ENCODE results near the gene TSPAN15.

TSPAN15 gene

DNA sequence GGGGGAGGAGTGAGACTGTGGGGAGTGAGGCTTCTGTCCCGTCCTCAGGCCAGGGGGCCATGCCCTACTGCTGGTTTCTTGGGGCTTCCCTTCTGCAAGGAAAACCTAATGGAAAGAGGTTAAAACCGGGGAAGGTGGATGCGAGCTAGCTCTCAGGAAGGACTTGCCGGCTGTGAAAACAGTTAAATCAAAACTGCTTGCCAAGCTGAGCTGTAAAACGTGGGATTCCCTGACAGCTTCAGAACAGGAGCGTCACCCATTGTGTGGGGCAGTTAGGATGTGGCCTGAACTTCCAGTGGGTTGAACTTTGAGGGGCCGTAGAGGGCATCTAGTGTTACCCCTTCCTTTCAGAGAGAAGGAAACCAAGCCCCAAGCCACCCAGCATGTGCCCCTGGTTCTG lies 13.1 kb downstream of the TSPAN15 start:
- DNase-seq (ENCODE audit: extremely low read depth in 1 of 2, low read depth in 1 of 2) = no peak

DNA sequence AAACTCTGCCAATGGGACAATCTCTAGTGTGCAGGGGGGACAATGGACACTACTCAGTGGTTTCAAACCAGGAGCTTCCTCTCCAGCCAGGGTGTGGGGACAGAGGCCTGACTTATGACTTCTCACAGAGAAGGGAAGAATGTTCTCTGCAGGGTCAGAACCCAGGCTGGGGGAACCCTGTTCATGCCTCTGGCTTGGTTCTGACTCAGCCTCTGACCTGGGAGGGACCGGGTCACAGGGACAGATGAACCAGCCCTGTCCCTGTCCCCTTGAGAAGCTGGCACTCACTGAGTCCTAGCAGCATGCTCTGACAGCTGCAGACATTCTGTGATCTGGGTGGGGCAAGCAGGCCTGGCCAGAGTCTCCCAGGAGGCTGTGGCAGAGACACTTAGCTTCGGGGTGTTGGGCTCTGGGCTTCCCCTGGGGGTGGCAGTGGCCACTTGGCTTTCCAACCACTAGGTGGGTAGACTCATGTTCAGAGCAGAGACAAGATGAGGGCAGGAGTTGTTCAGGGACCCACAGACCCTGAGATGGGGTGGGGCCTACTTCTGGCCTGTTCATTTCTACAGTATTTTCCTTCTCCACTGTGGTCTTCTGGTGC lies 13.6 kb downstream of the TSPAN15 start:
- DNase-seq (ENCODE audit: extremely low read depth in 1 of 2, low read depth in 1 of 2) = no peak

DNA sequence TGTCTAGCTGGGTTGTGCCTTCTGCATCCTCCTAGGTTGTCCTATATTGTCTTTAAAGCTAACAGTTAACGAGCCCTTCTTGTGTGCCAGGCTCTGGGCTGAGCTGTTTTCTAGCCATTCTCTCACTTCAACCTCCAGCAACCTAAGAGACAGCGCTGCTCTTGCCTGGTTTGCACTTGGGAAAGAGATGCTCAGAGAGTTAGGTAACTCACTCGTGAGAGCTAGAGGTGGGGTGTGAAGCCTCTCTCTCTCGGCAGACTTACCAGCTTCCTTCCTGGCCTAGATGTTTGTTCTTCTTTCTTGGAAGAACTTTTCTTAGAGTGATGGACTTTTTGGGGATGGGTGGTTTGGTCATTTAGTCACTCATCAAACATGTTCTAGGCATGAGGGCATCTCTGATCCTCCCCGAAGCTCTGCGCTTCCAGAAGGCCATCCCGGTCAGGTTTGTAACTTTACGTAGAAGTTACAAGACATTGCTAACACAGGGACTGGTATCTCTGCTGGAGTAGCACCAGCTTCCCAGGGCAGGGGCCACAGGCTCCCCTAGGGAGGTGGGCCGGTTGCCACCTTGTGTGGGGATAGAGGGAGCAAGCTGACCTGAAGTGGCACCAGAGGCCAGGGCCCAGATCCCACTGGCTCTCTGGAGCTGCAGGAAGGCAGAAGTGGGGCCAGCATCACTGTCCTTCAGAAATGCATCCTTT lies 14.3 kb downstream of the TSPAN15 start:
- DNase-seq (ENCODE audit: extremely low read depth in 1 of 2, low read depth in 1 of 2) = no peak

DNA sequence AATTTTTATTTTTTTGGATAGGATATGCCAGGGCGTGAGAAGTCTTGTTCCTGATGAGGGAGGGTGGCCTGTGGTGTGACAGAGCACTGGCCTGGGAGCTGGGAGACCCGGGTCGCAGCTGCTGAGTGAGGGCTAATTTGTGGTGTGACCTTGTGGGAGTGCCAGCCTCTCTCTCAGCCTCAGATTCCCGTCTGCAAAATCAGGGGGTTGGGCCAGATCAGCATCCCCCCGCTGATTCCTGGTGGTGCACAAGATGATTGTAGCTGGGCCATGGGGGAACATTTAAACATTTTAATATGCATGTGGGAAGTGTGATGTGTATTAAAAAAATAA lies 14.9 kb downstream of the TSPAN15 start:
- no peak for DNase-seq (ENCODE audit: extremely low read depth in 1 of 2, low read depth in 1 of 2)

DNA sequence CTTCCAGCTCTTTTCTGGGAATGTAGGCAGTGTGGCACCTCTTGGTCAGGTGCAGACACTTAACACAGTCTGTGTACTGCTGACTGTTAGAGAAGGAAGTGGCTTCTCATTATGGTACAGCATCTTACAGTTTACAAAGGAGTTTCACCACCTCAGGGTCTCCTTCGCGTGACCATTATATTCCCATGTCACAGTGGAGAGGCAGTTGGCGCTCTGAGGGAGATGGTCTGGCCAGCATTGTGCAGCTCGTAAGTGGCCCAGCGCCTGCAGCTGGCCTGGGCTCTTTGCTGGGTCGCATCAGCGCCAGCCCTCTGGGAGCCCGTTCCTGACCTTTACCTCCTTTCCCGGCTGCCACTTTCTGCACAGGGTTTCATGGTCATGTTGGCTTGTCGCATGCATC lies 15.4 kb downstream of the TSPAN15 start:
- no peak for DNase-seq (ENCODE audit: extremely low read depth in 1 of 2, low read depth in 1 of 2)

DNA sequence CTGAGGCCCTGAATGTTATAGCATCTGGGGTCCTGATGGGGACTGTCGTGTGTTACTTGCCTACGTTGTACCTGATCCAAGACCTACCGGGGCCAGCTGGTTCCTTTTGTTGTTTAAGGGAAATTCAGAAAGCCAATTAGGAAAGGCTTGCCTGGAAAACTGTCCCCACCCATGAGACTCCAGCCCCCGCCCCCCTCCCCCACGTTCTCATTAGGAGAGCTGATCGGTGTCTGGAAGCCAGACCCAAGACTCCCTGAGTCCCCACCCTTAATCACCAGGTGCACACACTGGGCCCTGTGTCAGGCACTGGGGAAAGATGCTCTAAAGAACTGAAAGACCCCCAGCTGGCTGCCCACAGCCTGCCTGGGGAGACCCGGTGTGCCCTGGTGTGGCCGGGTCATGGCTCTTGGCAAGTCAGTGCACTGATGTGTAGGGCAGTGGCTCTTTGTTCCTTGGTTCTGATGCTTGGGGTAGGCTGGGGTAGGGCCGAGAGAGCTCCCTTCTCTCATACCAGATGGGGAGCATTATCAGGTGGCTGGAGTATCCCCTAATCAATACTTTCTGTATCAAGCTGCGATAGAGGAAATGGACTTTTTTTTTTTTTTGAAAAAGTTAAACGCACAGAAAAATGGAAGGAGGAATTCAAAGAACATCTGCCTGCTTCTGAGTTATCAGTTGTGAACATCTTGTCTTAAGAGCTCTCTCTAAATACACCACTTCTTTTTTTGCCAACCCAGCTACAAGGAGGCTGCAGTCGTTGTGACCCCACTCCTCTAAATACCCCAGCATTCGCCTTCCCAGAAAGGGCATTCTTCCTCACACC lies 16.9 kb downstream of the TSPAN15 start:
- DNase-seq (ENCODE audit: extremely low read depth in 1 of 2, low read depth in 1 of 2) = no peak

DNA sequence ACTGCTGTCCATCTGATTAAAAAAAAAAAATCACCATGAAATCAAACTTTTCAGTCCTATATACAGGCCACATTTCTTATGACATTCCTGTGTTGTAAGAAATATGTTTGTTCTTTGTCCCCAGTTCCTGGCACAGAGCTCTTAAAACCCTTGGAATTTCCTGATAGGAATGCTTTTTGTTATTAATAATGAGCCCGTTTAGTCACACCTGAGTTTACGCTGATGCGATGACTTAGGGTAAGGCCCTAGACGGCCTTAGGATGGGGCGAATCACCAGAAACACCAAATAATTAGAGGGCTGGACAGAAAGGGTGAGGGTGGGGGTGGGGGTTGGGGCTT lies 17.5 kb downstream of the TSPAN15 start:
- DNase-seq (ENCODE audit: extremely low read depth in 1 of 2, low read depth in 1 of 2) = no peak

DNA sequence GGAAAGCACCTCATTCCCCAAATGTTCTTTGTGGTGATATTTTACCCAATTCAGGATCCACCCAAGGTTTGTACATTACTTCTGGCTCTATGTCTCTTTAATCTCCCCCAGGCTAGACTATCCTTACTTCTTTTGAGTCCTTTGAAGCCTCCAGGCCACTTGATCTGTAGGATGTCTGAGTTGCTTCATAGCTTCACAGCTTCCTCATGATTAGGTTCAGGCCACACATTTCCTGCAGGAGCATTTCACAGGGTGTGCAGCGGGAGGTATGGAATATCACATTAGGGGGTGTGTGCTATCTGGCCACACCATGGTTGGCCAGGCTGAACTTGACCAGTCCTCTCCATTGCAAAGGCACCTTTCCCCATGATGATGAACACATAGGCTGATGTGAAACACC lies 18.7 kb downstream of the TSPAN15 start:
- no peak for DNase-seq (ENCODE audit: extremely low read depth in 1 of 2, low read depth in 1 of 2)

DNA sequence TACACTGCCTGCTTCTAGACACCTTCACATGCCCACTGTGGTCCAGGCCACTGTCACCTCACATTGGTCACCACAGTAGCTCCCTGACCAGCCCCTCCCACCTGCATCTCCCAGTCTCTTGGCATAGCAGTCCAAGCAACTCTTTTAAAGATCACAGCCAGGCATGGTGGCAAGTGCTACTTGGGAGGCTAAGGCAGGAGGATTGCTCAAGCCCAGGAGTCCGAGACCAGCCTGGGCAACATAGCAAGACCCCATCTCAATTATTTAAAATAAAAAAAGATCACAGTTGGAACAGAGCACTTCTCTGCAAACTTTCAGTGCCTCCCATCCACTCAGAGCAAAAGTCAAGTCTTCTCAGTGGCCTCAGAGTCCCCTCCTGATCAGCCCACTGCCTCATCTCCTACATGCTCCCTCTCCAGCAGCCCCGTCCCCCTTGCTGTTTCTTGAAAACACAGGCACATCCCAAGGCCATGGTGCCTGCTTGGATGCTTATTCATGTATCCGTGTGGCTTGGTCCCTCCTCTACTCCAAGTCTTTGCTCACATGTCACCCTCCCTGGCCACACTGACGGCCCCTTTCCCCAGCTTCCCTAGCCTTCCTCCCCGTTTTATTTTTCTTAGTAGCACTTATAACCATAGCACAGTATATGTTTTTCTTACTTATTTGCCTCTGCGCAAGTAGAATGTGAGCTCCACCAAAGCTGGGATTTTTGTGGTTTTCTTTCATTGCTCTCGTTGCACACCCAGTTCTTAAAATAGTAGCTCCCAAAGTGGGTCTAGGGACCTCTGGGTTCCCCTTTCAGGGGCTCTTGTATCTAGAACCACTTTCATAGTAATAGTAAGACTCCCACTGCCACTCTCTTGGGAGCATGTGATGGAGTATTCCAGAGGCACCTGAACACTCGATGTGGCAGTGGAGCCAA lies 19.5 kb downstream of the TSPAN15 start:
- DNase-seq (ENCODE audit: extremely low read depth in 1 of 2, low read depth in 1 of 2) = no peak

DNA sequence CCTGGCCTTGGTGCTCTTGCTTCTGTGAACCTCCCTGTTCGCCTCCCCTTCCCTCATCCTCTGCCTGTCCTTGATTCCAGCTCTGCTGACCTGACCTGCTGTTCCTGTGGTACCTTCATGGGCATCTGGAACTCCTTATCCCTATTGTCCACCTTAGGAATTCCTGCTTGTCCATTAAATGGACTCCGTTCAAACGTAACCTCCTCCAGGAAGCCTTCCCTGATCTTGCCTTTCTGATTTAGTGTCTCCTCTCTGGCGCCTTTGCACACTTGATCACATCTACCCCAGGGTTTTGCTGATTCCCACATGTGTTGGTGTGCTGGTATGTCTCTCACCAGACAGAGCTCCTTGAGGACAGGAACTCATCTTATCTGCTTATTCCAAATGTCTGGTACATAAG lies 20.9 kb downstream of the TSPAN15 start:
- no peak for DNase-seq (ENCODE audit: extremely low read depth in 1 of 2, low read depth in 1 of 2)

DNA sequence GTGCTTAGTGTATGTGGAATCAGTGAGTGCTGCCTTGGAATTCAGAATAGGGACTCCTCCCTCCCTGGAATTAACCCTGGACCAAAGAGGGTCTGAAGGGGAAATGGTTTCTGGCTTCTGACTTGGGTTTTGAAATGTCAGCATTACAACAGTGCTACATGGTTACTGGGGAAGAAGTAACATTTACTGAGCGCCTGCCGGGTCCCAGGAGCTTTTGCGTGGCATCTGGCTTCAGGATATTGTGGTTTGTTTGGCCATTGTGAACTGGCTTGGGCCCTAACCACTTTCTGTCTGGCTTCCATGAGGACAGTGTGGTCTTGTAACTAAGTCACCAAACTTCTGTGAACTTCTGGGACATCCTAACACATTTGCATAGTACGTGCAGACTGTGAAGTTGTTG lies 21.3 kb downstream of the TSPAN15 start:
- no peak for DNase-seq (ENCODE audit: extremely low read depth in 1 of 2, low read depth in 1 of 2)

DNA sequence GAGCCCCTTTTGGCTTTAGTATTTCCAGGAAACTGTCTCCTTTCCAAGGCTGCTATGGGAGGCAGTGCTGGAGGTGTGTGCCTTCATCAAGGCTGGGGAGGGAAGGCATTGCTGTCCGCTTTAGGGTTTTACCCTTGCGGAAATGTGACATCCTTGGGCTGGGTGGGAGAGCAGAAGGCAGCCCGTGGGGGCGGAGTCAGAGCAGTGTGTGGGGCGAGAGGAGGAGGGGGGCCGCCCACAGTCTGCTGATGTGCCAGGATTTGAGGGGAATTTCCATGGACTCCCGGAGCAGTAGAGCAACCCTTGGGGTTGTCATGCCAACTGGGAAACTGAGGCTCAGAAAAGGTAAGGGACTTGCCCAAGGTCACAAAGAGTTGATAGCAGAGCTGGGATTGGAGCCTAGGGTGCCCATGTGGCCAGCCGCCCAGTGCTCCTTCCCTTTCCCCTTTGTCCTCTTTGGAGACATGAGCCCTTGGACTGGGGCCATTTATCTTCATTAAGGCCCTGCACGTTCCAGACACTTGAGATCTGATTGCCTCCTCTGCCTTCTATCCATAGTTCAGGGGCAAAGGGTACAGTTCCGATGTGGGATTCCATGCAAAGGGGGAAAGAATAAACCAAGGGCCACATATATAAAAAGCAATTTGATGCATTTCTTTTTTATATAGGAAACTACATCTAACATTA lies 22.2 kb downstream of the TSPAN15 start:
- no peak for DNase-seq (ENCODE audit: extremely low read depth in 1 of 2, low read depth in 1 of 2)

DNA sequence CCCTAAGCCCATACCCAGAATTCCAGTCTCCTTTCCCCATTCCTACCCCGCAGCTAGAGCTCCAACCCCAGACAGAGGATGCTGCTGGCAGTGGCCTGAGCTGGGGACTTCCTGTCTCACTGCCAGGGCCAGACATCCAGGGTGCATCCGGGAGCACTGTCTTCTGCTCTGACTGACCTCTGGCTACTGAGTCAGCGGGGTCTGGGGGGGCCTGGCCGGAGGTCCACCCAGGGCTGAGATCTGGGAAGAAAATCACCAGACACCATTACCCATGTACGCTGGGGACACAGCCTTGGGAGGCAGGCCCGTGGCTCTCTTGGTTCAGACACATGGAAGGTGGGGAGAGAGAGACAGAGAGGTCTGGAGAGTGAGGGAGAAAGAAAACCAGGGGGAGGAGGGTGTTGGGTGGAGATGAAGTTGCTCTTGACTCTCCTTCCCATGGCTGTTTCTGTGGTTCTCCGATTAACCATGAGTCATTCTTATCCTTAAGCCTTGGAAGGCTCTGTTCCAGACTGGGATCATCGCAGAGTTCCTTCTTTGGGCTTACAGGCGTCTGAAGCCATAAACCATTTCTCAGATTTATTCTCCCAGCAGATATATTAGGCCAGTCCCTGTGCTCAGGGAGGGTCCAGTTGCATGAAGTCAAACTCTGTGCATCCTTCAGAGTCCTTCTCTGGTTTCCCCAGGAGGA lies 23.6 kb downstream of the TSPAN15 start:
- no peak for DNase-seq (ENCODE audit: extremely low read depth in 1 of 2, low read depth in 1 of 2)

DNA sequence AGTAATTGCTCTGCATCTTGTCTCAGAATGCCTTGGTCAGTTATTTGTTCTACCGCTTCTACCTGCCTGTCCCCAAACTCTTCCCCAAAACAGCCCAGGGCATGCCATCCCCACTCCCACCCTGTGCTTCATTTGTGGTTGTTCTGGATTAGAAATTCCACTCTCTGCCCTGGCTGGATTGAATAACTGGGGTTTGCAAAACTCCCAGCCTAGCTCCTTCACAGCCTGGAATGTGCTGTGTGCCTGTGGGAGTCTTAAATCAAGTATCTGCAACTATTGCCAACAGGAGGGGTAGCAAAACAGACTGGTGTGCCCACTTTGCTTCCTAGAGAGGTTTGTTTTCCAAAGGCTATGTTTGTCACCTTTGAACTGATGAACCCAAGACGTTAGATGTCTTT lies 24.2 kb downstream of the TSPAN15 start:
- DNase-seq (ENCODE audit: extremely low read depth in 1 of 2, low read depth in 1 of 2) = no peak

DNA sequence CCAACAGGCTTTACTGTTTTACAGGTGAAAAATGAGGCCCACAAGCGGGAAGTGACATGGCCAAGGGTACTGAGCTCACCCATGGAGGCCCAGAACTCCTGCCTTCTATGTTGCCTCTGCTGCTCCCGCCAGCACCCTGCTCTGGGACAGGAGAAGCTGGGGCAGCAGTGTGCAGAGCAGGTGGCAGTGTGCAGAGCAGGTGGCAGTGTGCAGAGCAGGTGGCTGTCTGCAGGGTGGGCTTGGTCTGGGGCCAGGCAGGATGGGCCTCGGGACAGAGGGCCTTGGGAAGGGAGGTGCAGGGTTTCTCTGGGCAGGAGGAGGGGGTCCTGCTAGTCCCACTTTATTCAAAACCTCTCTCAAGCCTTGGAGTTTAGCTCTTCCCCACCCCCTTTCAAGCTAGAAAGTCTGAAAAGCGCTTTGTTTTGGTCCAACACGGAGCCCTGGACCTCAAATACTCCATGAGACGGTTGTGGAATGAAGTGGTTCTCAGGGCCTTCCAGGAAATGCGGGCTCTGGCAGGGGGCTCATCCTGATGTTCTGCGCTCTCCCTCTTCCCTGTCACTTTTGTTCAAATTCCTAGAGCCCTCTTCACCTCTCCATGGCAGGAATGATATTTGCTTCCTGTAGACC lies 26.8 kb downstream of the TSPAN15 start:
- DNase-seq (ENCODE audit: extremely low read depth in 1 of 2, low read depth in 1 of 2) = no peak

DNA sequence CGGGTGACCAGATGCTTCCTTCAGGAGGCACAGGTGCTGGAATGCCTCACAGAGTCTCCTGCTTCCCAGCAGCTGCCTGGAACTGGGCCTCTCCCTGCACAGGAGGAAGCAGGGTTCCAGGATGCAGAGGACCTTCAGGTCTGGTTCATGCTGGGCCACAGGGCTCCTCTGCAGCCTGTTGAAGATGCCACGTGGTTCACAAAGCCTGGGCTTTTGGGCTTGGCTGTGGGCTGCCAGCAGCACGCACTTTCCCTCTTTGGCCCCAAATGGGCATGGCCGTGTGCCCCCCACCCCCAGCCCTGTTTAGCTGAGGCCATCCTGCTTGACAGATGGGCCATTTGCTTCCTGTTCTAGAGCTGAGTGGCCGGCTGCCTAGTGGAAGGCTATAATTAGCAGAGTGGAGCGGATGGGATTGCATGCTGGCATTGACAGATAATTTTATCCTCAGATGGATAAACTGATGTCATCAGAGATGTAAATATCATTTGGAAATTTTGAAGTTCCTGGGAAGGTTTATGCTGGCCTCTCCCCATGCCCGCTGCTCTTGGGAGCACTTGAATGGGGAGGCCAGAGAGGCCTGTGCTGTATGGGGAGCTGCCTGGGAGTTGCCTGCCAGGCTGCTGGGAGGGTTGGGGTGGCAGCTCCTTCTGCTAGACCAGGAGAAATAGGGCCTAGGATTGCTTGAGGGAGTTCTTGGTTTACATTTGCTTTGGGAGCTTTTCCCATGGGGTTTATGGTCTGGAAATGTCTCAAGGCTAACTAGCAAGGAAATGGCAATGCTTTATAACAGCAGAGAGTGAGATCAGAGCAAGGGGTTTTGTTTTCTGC lies 28.2 kb downstream of the TSPAN15 start:
- DNase-seq (ENCODE audit: extremely low read depth in 1 of 2, low read depth in 1 of 2) = no peak

DNA sequence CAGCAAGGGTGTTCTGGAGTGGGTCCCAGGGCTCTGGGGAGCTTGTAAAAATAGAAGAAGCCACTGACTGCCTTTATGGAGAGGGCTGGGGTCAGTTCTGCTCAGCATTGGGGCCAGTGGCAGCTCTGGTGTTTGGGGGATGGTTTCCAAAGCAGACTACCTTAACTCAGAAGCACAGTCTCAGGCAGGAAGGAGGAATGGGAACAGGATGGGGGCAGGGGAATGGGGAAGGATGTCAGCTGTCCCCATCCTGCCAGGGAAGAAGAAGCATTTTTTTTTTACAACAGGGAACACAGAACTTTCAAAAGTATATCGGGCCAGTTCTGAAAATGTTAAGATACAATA lies 28.8 kb downstream of the TSPAN15 start:
- no peak for DNase-seq (ENCODE audit: extremely low read depth in 1 of 2, low read depth in 1 of 2)

DNA sequence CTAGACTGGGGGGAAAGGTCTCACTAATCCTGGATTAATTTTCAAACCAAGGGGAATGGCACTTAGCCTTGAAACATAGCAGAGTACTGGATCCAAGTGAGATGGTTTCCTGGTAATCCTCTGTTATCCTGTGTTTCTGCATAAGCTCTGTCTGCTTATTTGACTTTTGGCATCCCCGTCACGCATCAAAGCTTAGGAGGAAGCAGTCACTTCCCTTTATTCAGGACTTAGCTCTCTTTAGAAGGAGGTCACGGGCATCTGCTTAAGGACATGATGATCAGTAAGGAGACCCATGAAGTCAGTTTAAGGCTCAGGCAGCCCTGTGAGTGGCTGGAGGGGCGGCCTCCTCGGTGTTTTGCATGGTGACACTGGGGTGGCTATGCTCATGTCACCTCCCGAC lies 30.0 kb downstream of the TSPAN15 start:
- DNase-seq (ENCODE audit: extremely low read depth in 1 of 2, low read depth in 1 of 2) = no peak
